Measurements from ENCODE around the gene LMAN2. TPM values are rescaled to one million over a fixed set of nuclear protein-coding genes. Genes with fewer than 3 reads are reported as not detected.

The LMAN2 gene, protein sequence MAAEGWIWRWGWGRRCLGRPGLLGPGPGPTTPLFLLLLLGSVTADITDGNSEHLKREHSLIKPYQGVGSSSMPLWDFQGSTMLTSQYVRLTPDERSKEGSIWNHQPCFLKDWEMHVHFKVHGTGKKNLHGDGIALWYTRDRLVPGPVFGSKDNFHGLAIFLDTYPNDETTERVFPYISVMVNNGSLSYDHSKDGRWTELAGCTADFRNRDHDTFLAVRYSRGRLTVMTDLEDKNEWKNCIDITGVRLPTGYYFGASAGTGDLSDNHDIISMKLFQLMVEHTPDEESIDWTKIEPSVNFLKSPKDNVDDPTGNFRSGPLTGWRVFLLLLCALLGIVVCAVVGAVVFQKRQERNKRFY
- 213 TPM for total RNA-seq

DNA sequence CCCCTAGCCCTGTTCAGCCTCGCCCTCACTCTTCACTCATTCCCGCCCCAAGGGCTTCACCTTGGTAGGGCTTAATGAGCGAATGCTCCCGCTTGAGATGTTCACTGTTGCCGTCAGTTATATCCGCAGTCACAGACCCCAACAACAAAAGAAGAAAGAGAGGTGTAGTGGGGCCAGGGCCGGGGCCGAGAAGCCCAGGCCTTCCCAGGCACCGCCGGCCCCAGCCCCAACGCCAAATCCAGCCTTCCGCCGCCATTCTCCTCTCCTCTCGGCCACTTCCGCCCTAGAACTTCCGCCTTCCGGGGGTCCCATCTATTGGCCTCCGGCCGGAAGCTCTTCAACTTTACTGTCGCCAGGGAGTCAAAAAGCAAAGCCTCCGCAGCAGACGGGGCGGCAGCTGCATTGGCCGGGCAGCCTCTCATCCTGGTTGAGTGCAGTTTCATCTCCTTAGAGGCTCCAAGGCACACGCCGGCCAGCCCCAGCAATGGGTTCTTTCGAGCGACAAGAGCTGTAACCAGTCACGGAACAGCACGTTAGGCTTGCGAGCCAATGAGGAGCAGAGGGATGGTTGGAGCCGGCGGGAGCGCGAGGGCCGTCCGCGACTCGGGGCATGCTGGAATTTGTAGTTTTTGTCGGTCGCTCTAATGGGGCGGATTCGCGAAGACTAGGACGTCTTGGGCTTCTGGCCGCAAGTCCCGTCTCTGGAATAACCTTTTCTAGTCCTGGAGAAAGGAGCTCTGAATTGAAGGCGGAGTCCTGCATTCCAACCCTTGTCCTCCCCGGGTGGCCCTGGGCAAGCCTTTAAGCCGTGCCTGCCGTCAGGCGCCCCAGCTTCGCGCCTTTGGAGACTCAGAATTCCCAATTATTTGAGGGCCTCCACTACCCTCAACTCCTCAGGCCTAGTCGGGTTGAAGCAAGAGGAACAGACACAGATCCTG is at the start of gene LMAN2:
LMAN2 (minus strand) TSS at position 277 of the 938 bp plus-strand sequence; CDS start at position 256, 21 bp downstream.

DNA sequence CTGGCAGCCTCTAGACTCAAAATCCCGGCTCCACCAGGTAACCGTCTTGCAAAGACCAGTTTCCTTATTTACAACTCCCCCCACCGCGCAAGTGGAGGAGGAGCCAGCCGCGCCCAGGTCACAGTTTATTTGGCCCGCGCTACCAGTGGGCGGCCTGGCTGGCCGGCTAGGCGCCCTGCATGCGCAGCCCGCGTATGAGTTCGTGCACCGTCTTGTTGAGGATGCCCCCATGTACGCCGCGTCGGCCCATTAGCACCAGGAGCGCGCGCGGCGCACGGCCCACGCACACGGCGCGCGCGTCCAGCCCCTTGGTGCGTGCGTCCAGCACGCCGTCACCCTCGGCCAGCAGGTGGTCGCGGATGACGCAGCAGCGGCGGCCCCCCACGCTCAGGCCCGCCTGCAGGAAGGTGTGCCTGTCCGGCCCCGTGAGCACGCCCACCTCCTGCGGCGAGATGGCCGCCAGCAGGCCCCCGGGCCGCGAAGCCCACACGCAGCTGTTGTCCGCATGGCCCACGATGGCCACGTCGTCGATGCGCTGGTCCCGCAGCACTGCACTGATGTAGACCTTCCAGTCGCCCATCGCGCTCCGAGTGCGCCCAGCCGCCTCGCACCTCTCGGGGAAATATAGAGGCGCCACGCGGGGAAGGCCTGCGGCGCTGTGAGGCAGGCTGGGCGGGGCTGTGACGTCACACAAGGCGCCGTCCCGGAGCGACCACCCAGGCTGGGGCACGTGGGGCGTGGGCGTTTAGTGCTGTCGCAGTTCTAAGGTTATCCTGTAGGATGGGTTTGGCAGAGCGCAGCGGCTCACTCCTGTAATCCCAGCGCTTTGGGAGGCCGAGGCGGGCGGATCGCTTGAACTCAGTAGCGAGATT is 48.8 kb upstream of the LMAN2 start, which contains the start of gene PFN3:
PFN3 (minus strand) TSS at position 665 of the 872 bp plus-strand sequence; CDS start at position 580, 85 bp downstream.

DNA sequence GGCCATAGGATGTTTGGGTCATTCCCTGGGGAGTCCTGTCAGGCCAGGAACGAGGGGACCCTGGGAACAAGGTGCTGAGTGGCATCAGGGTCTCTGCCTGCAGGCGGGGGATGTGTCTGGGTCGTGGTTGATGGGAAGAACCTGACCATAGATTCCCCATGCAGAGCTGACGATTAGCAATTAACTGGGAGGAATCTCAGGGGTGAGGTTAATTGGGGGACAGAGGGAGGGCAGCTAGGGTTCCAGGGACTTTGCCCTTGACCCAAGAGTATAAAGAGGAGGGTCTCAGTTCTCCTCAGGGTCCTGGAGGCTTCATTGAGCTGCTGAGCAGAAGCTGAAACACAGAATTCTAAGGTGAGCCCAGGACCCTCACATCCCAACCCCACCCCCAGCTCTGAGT is 32.7 kb upstream of the LMAN2 start, which contains the start of gene SLC34A1:
SLC34A1 (plus strand) TSS at position 301 of the 400 bp plus-strand sequence. CDS start 1,308 bp downstream, outside the sequence.

DNA sequence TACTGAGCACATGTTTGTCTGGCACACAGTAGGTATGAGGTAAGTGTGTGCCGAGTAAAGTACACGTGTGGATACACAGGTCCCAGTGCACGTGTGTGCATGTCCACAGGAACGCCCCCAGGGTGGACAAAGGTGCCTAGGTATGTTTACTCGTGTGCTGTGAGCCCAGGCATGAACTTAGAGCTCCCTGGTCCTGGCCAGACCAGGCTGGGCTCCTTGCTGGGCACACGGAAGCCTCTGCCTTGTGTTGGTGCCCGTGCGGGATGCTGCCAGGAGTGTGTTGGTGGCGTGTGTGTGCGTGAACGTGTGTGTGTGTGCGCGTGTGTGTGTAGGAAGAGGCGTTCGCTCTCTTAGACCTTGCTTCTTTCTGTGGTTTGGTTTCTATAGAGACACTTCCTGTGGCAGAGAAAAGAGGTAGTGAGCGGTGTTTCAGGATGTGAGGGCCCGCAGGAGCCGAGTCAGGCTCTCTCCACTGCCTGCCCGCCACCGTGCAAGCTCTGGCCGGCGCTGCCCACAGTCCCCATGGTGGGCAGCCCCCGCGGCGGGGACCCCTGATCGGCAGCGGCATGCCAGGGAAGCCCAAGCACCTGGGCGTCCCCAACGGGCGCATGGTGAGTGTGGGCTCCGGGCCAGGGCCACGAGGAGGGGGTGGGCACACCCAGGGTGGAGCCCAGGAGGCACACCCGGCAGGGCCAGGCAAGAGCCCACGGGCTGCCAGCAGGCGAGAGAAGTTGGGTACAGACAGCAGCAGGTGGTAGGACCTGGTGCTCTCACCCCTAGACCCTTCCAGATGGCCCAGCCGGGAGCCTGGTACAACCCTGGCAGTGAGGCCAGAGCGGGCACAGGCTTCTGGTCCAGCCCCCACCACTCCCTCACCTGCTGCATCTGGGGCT is 6.2 kb upstream of the LMAN2 start, which contains the start of gene RGS14:
RGS14 (plus strand) TSS at position 466 of the 893 bp plus-strand sequence; CDS start at position 567, 101 bp downstream.

GRCh38 chr5:177311723-177312648 is 39.5 kb downstream of the LMAN2 start, which contains the start of gene MXD3:
MXD3 (minus strand) TSS chr5:177311898; CDS start chr5:177311830, 68 bp downstream.

GRCh38 chr5:177303121-177303924 is 48.1 kb downstream of the LMAN2 start, which contains the start of the genes PRELID1 and RAB24:
PRELID1 (plus strand) TSS chr5:177303799; CDS start chr5:177303986, 187 bp downstream.
RAB24 (minus strand) TSS chr5:177303719; CDS start chr5:177303288, 431 bp downstream.

Other genes starting within 250 kb of the LMAN2 start
- 83.3 TPM for gene NSD1, start 217.9 kb downstream of the LMAN2 start, total RNA-seq
- gene RAB24, start 47.9 kb downstream of the LMAN2 start, total RNA-seq: 26.7 TPM
- gene PRELID1, start 47.9 kb downstream of the LMAN2 start, total RNA-seq: 56.8 TPM
- 32.5 TPM for gene MXD3, start 39.8 kb downstream of the LMAN2 start, total RNA-seq
- 21.0 TPM for gene RGS14, start 6.3 kb upstream of the LMAN2 start, total RNA-seq
- 166 TPM for gene SLC34A1, start 32.8 kb upstream of the LMAN2 start, total RNA-seq
- gene PFN3, start 49.0 kb upstream of the LMAN2 start, total RNA-seq: not detected
- 0.29 TPM for gene F12, start 57.9 kb upstream of the LMAN2 start, total RNA-seq
- gene GRK6, start 75.0 kb upstream of the LMAN2 start, total RNA-seq: 23.1 TPM
- gene PRR7, start 95.1 kb upstream of the LMAN2 start, total RNA-seq: 2.4 TPM
- 113 TPM for gene DBN1, start 122.0 kb upstream of the LMAN2 start, total RNA-seq
- gene PDLIM7, start 145.9 kb upstream of the LMAN2 start, total RNA-seq: 184 TPM
- gene DOK3, start 158.2 kb upstream of the LMAN2 start, total RNA-seq: 11.3 TPM
- gene DDX41, start 165.3 kb upstream of the LMAN2 start, total RNA-seq: 80.6 TPM
- gene FAM193B, start 202.9 kb upstream of the LMAN2 start, total RNA-seq: 50.7 TPM
- 91.2 TPM for gene TMED9, start 240.5 kb upstream of the LMAN2 start, total RNA-seq
- gene B4GALT7, start 248.5 kb upstream of the LMAN2 start, total RNA-seq: 34.8 TPM

Measured in metanephros (tissue), 1 donor.